ENCODE data around the gene OR2H2.

OR2H2 gene

GRCh38 chr6:29620630-29621029 lies 35.7 kb downstream of the OR2H2 start:
- H3K4me1 ChIP-seq (ENCODE audit: control insufficient read depth, low read length): no peaks in the 10 kb centered on the region
- no peak overlapping the region for H3K27ac ChIP-seq (ENCODE audit: low read depth, low read length)
- no peaks in the 10 kb centered on the region for H3K9me3 ChIP-seq (ENCODE audit: control insufficient read depth, insufficient read depth, low read length)
- TF ChIP-seq, protein P1, sequence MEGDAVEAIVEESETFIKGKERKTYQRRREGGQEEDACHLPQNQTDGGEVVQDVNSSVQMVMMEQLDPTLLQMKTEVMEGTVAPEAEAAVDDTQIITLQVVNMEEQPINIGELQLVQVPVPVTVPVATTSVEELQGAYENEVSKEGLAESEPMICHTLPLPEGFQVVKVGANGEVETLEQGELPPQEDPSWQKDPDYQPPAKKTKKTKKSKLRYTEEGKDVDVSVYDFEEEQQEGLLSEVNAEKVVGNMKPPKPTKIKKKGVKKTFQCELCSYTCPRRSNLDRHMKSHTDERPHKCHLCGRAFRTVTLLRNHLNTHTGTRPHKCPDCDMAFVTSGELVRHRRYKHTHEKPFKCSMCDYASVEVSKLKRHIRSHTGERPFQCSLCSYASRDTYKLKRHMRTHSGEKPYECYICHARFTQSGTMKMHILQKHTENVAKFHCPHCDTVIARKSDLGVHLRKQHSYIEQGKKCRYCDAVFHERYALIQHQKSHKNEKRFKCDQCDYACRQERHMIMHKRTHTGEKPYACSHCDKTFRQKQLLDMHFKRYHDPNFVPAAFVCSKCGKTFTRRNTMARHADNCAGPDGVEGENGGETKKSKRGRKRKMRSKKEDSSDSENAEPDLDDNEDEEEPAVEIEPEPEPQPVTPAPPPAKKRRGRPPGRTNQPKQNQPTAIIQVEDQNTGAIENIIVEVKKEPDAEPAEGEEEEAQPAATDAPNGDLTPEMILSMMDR (IDR thresholded peaks at IDR 0.05; ENCODE audit: low read depth, low read length, poor library complexity, severe bottlenecking): no peak
- TF ChIP-seq EZH2phosphoT487 (IDR thresholded peaks at IDR 0.05; ENCODE audit: borderline replicate concordance, low read length): no peak
- H3K9me2 ChIP-seq (replicated peaks; ENCODE audit: control insufficient read depth, low read length): no peaks in the 10 kb centered on the region
- H3F3A ChIP-seq (ENCODE audit: control insufficient read depth, insufficient read depth): 0 out of 2 replicates have a peak, but pooled peaks cover under 1% of the 10 kb centered on the region
- no peaks in the 10 kb centered on the region for H4K20me1 ChIP-seq (ENCODE audit: control insufficient read depth, insufficient read depth, low read depth, low read length)
- no peak overlapping the region for H3K4me2 ChIP-seq (ENCODE audit: low read length)
- H3K4me3 ChIP-seq (ENCODE audit: low read length): no peak overlapping the region
- no peaks in the 10 kb centered on the region for H3K27me3 ChIP-seq (ENCODE audit: control insufficient read depth, low read length)
- no peaks in the 10 kb centered on the region for H3K79me2 ChIP-seq (ENCODE audit: control insufficient read depth, low read length)
- peaks cover 11% of the 10 kb centered on the region for H3K36me3 ChIP-seq (ENCODE audit: control insufficient read depth, low read length)

- Histone ChIP-seq H3K4me3 (ENCODE audit: low read length) (no peak overlapping the region), H3K27ac (ENCODE audit: low read depth, low read length) (no peak overlapping the region), H3K4me2 (ENCODE audit: low read length) (no peak overlapping the region)
Observed at GRCh38 chr6:29624520-29624961, 39.6 kb downstream of the OR2H2 start.

GRCh38 chr6:29625337-29625930 lies 40.5 kb downstream of the OR2H2 start:
- no peaks in the 10 kb centered on the region for H3K9me2 ChIP-seq (replicated peaks; ENCODE audit: control insufficient read depth, low read length)
- H3K27ac ChIP-seq (ENCODE audit: low read depth, low read length): no peak overlapping the region
- H3K9me3 ChIP-seq (ENCODE audit: control insufficient read depth, insufficient read depth, low read length): no peaks in the 10 kb centered on the region
- H3K79me2 ChIP-seq (ENCODE audit: control insufficient read depth, low read length): no peaks in the 10 kb centered on the region
- H3K36me3 ChIP-seq (ENCODE audit: control insufficient read depth, low read length): no peaks in the 10 kb centered on the region; the same call in 1 of the 2 replicates
- no peak overlapping the region for H3K4me2 ChIP-seq (ENCODE audit: low read length)
- no peaks in the 10 kb centered on the region for H3K27me3 ChIP-seq (ENCODE audit: control insufficient read depth, low read length)
- 0 out of 2 replicates have a peak, but pooled peaks cover 2% of the 10 kb centered on the region for H4K20me1 ChIP-seq (ENCODE audit: control insufficient read depth, insufficient read depth, low read depth, low read length)
- H3F3A ChIP-seq (ENCODE audit: control insufficient read depth, insufficient read depth): peaks cover 12% of the 10 kb centered on the region
- TF ChIP-seq EZH2phosphoT487 (IDR thresholded peaks at IDR 0.05; ENCODE audit: borderline replicate concordance, low read length): no peak
- TF ChIP-seq, protein P1 (IDR thresholded peaks at IDR 0.05; ENCODE audit: low read depth, low read length, poor library complexity, severe bottlenecking): no peak
- no peak overlapping the region for H3K4me3 ChIP-seq (ENCODE audit: low read length)
- peaks cover 23% of the 10 kb centered on the region for H3K4me1 ChIP-seq (ENCODE audit: control insufficient read depth, low read length)

More at GRCh38 chr6:29624520-29624961, 39.6 kb downstream of the OR2H2 start:
- Histone ChIP-seq H3K9me3 (ENCODE audit: control insufficient read depth, insufficient read depth, low read length) (no peaks in the 10 kb centered on the region), H3K9me2 (replicated peaks; ENCODE audit: control insufficient read depth, low read length) (no peaks in the 10 kb centered on the region), H3K79me2 (ENCODE audit: control insufficient read depth, low read length) (no peaks in the 10 kb centered on the region), H3K36me3 (ENCODE audit: control insufficient read depth, low read length) (peaks cover 8% of the 10 kb centered on the region), H4K20me1 (ENCODE audit: control insufficient read depth, insufficient read depth, low read depth, low read length) (0 out of 2 replicates have a peak, but pooled peaks cover 2% of the 10 kb centered on the region), H3F3A (ENCODE audit: control insufficient read depth, insufficient read depth) (peaks cover 12% of the 10 kb centered on the region), H3K4me1 (ENCODE audit: control insufficient read depth, low read length) (peaks cover 15% of the 10 kb centered on the region), H3K27me3 (ENCODE audit: control insufficient read depth, low read length) (no peaks in the 10 kb centered on the region)
- TF ChIP-seq, protein P1 (IDR thresholded peaks at IDR 0.05; ENCODE audit: low read depth, low read length, poor library complexity, severe bottlenecking): no peak
- no peak for TF ChIP-seq EZH2phosphoT487 (IDR thresholded peaks at IDR 0.05; ENCODE audit: borderline replicate concordance, low read length)
